MG63 (cell line): ENCODE data around the gene EMILIN2. TPM values are rescaled to one million over a fixed set of nuclear protein-coding genes. Genes with fewer than 3 reads are reported as not detected.
"Not testable (repeated sequence)": the region's sequence is repeated elsewhere in the genome, so short reads cannot be mapped to it uniquely, and the experiment has no call there.

Experiments
- DNase-seq: peaks from one replicate; pipeline ENCODE4 v3.0.0-alpha.2; 2020
- H3K27me3 ChIP-seq: fragments of 250-450 bp; sonication (Bioruptor Pico); 2 replicates; pipeline ENCODE4 v1.5.1; 2020; ENCODE audit warnings: mild to moderate bottlenecking, moderate library complexity
- H3K36me3 ChIP-seq: fragments of 250-450 bp; sonication (Bioruptor Pico); 2 replicates; pipeline ENCODE4 v1.5.1; 2020; ENCODE audit warnings: mild to moderate bottlenecking, moderate library complexity
- H3K4me3 ChIP-seq: fragments of 250-450 bp; sonication (Bioruptor Pico); 2 replicates; pipeline ENCODE4 v1.5.1; 2020; ENCODE audit warnings: mild to moderate bottlenecking, moderate library complexity
- H3K9me3 ChIP-seq: fragments of 250-450 bp; sonication (Bioruptor Pico); 2 replicates; pipeline ENCODE4 v1.5.1; 2020; ENCODE audit warnings: mild to moderate bottlenecking, moderate library complexity
- total RNA-seq: library from RNA; depleted of rRNA; stranded (reverse); fragments of >200 nt; shearing (Covaris generic); gene quantifications from 2 replicates; pipeline ENCODE4 v1.2.3, GENCODE V29; 2014; ENCODE audit warnings: low replicate concordance

Gene EMILIN2
- total RNA-seq, 1 experiment from 2014 or later: 24.7 TPM

GRCh38 chr18:2827061-2827460 is 19.7 kb upstream of the EMILIN2 start:
- DNase-seq: no peak
- no peaks in the 10 kb centered on the region for H3K36me3 ChIP-seq
- H3K9me3 ChIP-seq: no peaks in the 10 kb centered on the region
- no peak overlapping the region for H3K4me3 ChIP-seq
- no peaks in the 10 kb centered on the region for H3K27me3 ChIP-seq

DNA sequence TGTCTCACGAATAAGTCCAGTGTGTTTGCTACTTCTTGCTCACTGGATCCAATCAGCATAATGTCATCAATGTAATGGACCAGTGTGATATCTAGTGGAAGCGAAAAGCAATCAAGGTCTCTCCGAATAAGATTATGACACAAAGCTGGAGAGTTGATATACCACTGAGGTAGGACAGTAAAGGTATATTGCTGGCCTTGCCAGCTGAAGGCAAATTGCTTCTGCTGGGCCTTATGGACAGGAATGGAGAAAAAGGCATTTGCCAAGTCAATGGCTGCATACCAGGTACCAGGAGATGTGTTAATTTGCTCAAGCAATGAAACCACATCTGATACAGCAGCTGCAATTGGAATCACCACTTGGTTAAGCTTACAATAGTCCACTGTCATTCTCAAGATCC is 10.7 kb upstream of the EMILIN2 start:
- H3K4me3 ChIP-seq, H3K9me3 ChIP-seq, H3K36me3 ChIP-seq, H3K27me3 ChIP-seq, DNase-seq: not testable (repeated sequence)

DNA sequence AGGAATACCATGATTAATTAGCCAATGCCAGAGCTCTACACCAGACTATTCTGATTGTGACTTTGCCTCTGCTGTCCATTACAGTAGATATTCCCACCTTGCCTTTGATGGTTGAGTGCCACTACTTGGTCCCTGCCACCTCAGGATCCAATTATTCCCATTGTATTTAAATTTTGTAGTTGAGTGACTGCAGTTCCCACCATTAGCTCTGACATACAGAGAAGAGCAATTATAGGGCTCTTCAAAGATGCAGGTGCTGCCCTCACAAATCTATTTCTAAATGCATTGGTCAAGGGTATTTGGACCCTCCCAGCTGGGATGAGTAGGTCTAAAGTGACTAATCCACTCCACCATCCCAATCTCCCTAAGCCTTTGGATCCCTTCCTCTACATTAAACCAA is 9.5 kb upstream of the EMILIN2 start:
- H3K36me3 ChIP-seq, H3K27me3 ChIP-seq, H3K9me3 ChIP-seq, H3K4me3 ChIP-seq, DNase-seq: not testable (repeated sequence)

DNA sequence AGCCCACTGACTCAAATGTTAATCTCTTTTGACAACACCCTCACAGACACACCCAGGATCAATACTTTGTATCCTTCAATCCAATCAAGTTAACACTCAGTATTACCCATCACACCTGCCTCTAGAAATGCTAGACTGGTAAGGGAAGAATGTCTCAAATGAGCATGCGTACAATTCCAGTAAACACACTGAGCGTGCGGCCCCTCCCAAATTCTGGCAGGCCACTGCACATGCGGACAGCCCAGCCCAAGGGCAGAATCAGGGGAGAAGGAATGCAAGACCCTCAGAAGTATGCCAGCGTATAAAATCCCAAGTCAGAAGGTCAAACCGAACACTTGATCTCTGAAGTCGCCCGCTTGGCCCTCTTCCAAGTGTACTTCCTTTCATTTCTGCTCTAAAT is 7.6 kb upstream of the EMILIN2 start:
- DNase-seq: no peak
- H3K4me3 ChIP-seq: no peak overlapping the region
- H3K9me3 ChIP-seq: no peaks in the 10 kb centered on the region
- peaks cover 8% of the 10 kb centered on the region for H3K27me3 ChIP-seq
- no peaks in the 10 kb centered on the region for H3K36me3 ChIP-seq

GRCh38 chr18:2840521-2840920 is 6.3 kb upstream of the EMILIN2 start:
- DNase-seq: no peak
- H3K4me3 ChIP-seq: no peak overlapping the region
- no peaks in the 10 kb centered on the region for H3K36me3 ChIP-seq
- no peaks in the 10 kb centered on the region for H3K9me3 ChIP-seq
- H3K27me3 ChIP-seq: peaks cover 16% of the 10 kb centered on the region

- DNase-seq: no peak
- Histone ChIP-seq H3K4me3 (no peak overlapping the region), H3K36me3 (no peaks in the 10 kb centered on the region), H3K27me3 (peaks cover 31% of the 10 kb centered on the region), H3K9me3 (no peaks in the 10 kb centered on the region)
These were observed 3.7 kb upstream of the EMILIN2 start for GRCh38 chr18:2843146-2843545.

- Histone ChIP-seq H3K27me3 (peaks cover 43% of the 10 kb centered on the region), H3K9me3 (no peaks in the 10 kb centered on the region), H3K36me3 (no peaks in the 10 kb centered on the region), H3K4me3 (no peak overlapping the region)
- no peak for DNase-seq
These were observed 1.6 kb upstream of the EMILIN2 start for GRCh38 chr18:2845172-2845571.

GRCh38 chr18:2847317-2848246 is 776 bp downstream of the EMILIN2 start:
- H3K9me3 ChIP-seq: no peaks in the 10 kb centered on the region
- peak; percentile 6 for DNase-seq
- H3K36me3 ChIP-seq: no peaks in the 10 kb centered on the region
- H3K4me3 ChIP-seq: peak overlapping the region; percentile 32
- peaks cover 35% of the 10 kb centered on the region for H3K27me3 ChIP-seq

GRCh38 chr18:2848247-2849246 is 1.7 kb downstream of the EMILIN2 start:
- no peak overlapping the region for H3K4me3 ChIP-seq
- no peaks in the 10 kb centered on the region for H3K36me3 ChIP-seq
- H3K9me3 ChIP-seq: no peaks in the 10 kb centered on the region
- DNase-seq: no peak
- H3K27me3 ChIP-seq: peaks cover 35% of the 10 kb centered on the region

DNA sequence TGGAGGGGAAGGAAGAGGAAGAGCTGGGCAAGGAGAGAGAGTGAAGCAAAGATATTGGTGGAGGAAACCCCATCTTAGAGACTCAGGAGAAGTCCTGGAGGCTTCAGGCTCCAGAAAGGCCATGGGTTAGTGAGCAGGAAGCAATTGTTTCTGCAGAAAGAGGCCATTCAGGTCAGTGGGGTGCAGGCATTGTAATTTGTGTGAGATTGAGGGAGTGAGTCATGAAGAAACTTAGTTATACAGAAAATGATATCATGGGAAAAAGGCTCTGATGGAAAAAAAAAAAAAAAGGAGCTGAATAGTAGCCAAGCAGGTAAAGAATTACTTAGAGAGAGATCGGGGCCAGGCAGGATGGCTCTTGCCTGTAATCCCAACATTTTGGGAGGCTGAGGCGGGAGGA is 4.0 kb downstream of the EMILIN2 start:
- H3K27me3 ChIP-seq: peaks cover 25% of the 10 kb centered on the region
- no peaks in the 10 kb centered on the region for H3K9me3 ChIP-seq

DNA sequence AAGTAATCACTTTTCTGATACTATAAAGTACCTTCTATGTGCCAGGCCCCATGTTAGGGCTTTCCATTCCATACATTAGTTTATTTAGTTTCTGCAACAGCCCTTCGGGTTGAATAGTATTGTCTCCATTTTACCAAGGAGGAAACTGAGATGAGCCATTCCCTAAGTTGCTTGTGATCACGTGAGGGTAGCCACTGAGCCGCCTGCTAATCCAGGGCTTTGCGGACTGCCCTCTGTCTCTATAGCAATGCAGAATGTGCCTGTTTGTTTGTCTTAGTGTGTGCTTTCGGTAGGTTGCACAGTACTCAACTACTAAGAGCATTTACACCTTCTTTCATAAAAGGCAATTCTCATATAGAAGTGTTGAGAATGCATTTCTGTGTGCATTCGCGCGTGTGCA is 5.0 kb downstream of the EMILIN2 start:
- Histone ChIP-seq H3K27me3 (peaks cover 18% of the 10 kb centered on the region), H3K4me3 (no peak overlapping the region), H3K9me3 (no peaks in the 10 kb centered on the region), H3K36me3 (no peaks in the 10 kb centered on the region)
- DNase-seq: no peak

More for the DNA sequence above, 4.0 kb downstream of the EMILIN2 start:
- Histone ChIP-seq H3K4me3 (no peak overlapping the region), H3K36me3 (no peaks in the 10 kb centered on the region)
- DNase-seq: no peak

- H3K27me3 ChIP-seq: peaks cover 16% of the 10 kb centered on the region
- not testable (repeated sequence) for DNase-seq, H3K9me3 ChIP-seq, H3K4me3 ChIP-seq, H3K36me3 ChIP-seq
These were observed 5.7 kb downstream of the EMILIN2 start for GRCh38 chr18:2852460-2852859.

DNA sequence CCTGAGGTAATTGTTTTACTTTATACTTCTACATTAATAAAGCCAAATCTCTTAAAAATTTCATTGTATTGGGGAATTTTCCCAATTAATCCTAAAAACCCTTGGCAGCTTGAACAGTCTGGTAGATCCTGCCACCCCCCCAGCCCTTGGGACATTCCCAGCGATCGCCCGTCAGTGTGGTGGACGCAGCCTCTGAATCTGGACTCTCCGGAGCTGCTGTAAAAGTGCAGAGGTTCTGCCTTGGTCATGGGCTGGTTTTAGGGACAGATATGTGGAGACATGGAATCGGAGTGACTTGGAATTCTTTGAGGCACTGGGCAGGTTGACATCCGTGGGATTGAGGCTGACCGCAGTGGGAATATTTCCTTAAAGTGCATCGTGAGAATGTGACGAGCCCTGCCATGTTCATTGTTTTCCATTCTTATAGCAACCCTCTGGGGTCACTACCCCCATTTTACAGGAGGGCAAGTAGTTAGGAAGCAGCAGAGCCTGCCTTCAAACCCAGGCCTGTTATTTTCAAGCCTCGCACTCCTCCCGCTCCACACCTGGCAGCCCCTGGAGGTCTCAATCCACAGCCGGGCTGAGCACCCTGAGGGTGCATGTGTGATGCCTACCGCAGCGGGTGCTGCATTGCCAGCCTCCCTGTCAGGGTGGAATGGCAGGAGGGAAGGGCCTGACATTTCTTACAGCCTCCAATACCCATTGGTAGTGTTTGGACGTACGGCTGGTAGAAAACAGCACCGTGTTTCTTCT is 6.5 kb downstream of the EMILIN2 start:
- no peak for DNase-seq
- H3K36me3 ChIP-seq: no peaks in the 10 kb centered on the region

DNA sequence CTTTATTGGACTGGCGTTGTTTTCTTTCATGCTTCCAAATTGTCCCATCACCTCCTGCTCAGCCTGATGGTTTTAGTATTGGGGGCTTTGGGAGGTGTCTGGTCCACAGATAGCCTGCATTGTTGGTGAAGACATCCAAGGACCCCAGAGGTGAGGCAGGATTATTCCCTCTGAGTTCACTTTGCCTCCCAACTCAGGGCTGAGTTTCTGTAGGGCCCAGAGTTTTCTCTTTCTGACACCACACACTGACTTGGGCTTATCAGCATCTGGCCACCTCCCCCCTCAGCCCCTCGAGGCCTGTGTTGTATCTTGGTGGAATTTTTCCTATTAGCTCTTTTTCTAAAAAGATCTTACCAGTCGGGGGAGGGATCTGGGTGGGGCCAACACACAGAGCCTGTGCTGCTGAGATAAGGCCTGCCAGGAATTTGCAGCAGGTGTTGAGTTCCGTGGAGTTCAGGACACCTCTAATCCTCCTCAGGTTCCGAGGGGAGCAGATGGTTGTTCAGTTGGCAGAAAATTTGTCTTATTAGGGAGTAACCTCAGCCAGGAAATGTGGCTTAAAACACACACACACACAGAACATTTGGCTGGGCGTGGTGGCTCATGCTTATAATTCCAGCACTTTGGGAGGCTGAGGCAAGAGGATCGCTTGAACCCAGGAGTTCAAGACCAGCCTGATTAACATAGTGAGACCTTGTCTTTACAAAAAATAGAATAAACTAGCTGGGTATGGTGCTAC is 7.3 kb downstream of the EMILIN2 start:
- H3K4me3 ChIP-seq: no peak overlapping the region
- H3K36me3 ChIP-seq: no peaks in the 10 kb centered on the region
- peaks cover 3% of the 10 kb centered on the region for H3K27me3 ChIP-seq
- H3K9me3 ChIP-seq: no peaks in the 10 kb centered on the region
- no peak for DNase-seq

More for the DNA sequence above, 6.5 kb downstream of the EMILIN2 start:
- peaks cover 10% of the 10 kb centered on the region for H3K27me3 ChIP-seq
- no peaks in the 10 kb centered on the region for H3K9me3 ChIP-seq
- no peak overlapping the region for H3K4me3 ChIP-seq

DNA sequence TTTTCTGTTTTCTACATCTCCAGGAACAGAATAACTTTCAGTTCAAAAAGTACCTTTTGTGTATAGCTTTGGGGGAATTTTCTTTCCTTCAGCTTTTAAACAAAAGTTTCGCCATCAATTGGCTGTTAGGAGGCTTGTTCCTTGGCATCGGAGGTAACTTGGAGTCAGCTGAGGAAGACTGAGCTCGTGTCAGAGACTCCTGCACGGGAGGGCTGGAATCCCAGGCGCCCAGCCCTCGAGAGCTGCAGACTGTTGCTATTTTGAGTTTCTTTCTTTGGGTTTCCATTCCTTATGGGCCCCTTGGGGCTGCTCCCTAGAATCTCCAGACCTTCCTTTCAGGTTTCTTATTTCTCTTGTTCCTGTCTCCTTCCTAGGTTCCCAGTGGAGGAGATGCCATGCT is 8.1 kb downstream of the EMILIN2 start:
- no peaks in the 10 kb centered on the region for H3K27me3 ChIP-seq
- no peak for DNase-seq
- no peak overlapping the region for H3K4me3 ChIP-seq

More for the DNA sequence above, 8.1 kb downstream of the EMILIN2 start:
- H3K9me3 ChIP-seq: peaks cover 6% of the 10 kb centered on the region
- H3K36me3 ChIP-seq: no peaks in the 10 kb centered on the region
